HepG2 (cell line): Measurements from ENCODE around the gene ALB. TPM values are rescaled to one million over a fixed set of nuclear protein-coding genes. Genes with fewer than 3 reads are reported as not detected.

Experiments
- ADNP ChIP-seq: sonication (generic); formaldehyde crosslinking; IDR thresholded peaks from 2 replicates; pipeline ENCODE4 v1.4.0; 2020; ENCODE audit warnings: missing genetic modification reagents
- DMAP1 ChIP-seq: IDR thresholded peaks from 2 replicates; pipeline ENCODE4 v1.6.1; 2016
- HIVEP1 ChIP-seq: sonication (generic); formaldehyde crosslinking; IDR thresholded peaks from 2 replicates; pipeline ENCODE4 v1.4.0; 2020; ENCODE audit warnings: mild to moderate bottlenecking, missing genetic modification reagents
- HOXA9 ChIP-seq: sonication (generic); formaldehyde crosslinking; IDR thresholded peaks from 2 replicates; pipeline ENCODE4 v1.8.1; 2022; ENCODE audit warnings: missing genetic modification reagents, mild to moderate bottlenecking, moderate library complexity, borderline replicate concordance
- IKZF1 ChIP-seq: fragments of 450-650 bp; IDR thresholded peaks from 2 replicates; pipeline ENCODE4 v1.7.1; 2016
- MBD4 ChIP-seq: IDR thresholded peaks from 2 replicates; pipeline ENCODE4 v1.6.1; 2012; ENCODE audit warnings: low read length, inconsistent platforms, borderline replicate concordance
- MXI1 ChIP-seq: IDR thresholded peaks from 3 replicates; pipeline ENCODE4 v1.6.1; 2012; ENCODE audit warnings: low read depth, low read length, inconsistent platforms, borderline replicate concordance
- PHF5A ChIP-seq: IDR thresholded peaks from one replicate; pipeline ENCODE4 v1.6.1; 2018; ENCODE audit warnings: low read depth, missing genetic modification reagents; ENCODE audit not compliant: unreplicated experiment
- PITX1 ChIP-seq: sonication (generic); formaldehyde crosslinking; IDR thresholded peaks from 2 replicates; pipeline ENCODE4 v1.5.1; 2020; ENCODE audit warnings: mild to moderate bottlenecking, missing genetic modification reagents
- RNF2 ChIP-seq: fragments of 450-650 bp; conservative IDR thresholded peaks from 2 replicates; pipeline ENCODE4 v1.6.1; 2016; ENCODE audit warnings: low read depth
- TMF1 ChIP-seq: sonication (generic); formaldehyde crosslinking; IDR thresholded peaks from 2 replicates; pipeline ENCODE4 v1.8.1; 2022; ENCODE audit warnings: low read depth, missing genetic modification reagents
- ZFP36 ChIP-seq: fragments of 150-350 bp; IDR thresholded peaks from 2 replicates; pipeline ENCODE4 v1.6.1; 2018; ENCODE audit warnings: borderline replicate concordance, low read length, low read depth; ENCODE audit not compliant: partially characterized antibody
- ZMYM4 ChIP-seq: sonication (generic); formaldehyde crosslinking; IDR thresholded peaks from 2 replicates; pipeline ENCODE4 v1.8.1; 2023; ENCODE audit warnings: mild to moderate bottlenecking, missing genetic modification reagents
- ZNF17 ChIP-seq: sonication (generic); formaldehyde crosslinking; IDR thresholded peaks from 2 replicates; pipeline ENCODE4 v1.5.0; 2020; ENCODE audit warnings: mild to moderate bottlenecking, missing genetic modification reagents
- ZNF253 ChIP-seq: sonication (generic); formaldehyde crosslinking; IDR thresholded peaks from 2 replicates; pipeline ENCODE4 v1.8.0; 2022; ENCODE audit warnings: mild to moderate bottlenecking, missing genetic modification reagents, borderline replicate concordance
- ZNF333 ChIP-seq: sonication (generic); formaldehyde crosslinking; IDR thresholded peaks from 2 replicates; pipeline ENCODE4 v1.4.0; 2020; ENCODE audit warnings: mild to moderate bottlenecking, missing genetic modification reagents, borderline replicate concordance
- ZNF556 ChIP-seq: sonication (generic); formaldehyde crosslinking; IDR thresholded peaks from 2 replicates; pipeline ENCODE4 v1.4.0; 2020; ENCODE audit warnings: mild to moderate bottlenecking, missing genetic modification reagents, borderline replicate concordance
- ZNF570 ChIP-seq: sonication (generic); formaldehyde crosslinking; IDR thresholded peaks from 2 replicates; pipeline ENCODE4 v1.4.0; 2020; ENCODE audit warnings: mild to moderate bottlenecking, missing genetic modification reagents, borderline replicate concordance
- polyA plus RNA-seq, 8 experiments: library from polyadenylated mRNA; depleted of rRNA in 3 of 8; stranded (reverse) in 7 of 8; unstranded in 1 of 8; fragments of >200 nt; fragmentation: Illumina TruSeq in 4 of 8; extraction: Trizol in 4 of 8; gene quantifications; 2 replicates each; pipeline versions ENCODE4 v1.2.1 to v1.2.3, GENCODE V29; 2011 to 2016; ENCODE audit warnings: low read depth in 4 of 8, missing spikeins in 1 of 8, mixed read lengths in 1 of 8; ENCODE audit not compliant: insufficient read depth in 1 of 8
- total RNA-seq, 5 experiments: library from RNA; depleted of rRNA; stranded (reverse); fragments of >200 nt; fragmentation: Illumina TruSeq; extraction: Trizol; gene quantifications; 2 replicates each; pipeline ENCODE4 v1.2.3, GENCODE V29; 2016; ENCODE audit warnings: low read depth in 1 of 5
- TF ChIP-seq, protein P1 (sequence below): sonication (generic); formaldehyde crosslinking; IDR thresholded peaks from 2 replicates; pipeline ENCODE4 v1.8.0; 2022; ENCODE audit warnings: missing genetic modification reagents, mild to moderate bottlenecking, borderline replicate concordance
- TF ChIP-seq, protein P2 (sequence below): sonication (generic); formaldehyde crosslinking; IDR thresholded peaks from 2 replicates; pipeline ENCODE4 v1.4.0; 2020; ENCODE audit warnings: mild to moderate bottlenecking, missing genetic modification reagents, borderline replicate concordance
- TF ChIP-seq, protein P3 (sequence below): sonication (generic); formaldehyde crosslinking; IDR thresholded peaks from 2 replicates; pipeline ENCODE4 v1.4.0; 2020; ENCODE audit warnings: missing genetic modification reagents, borderline replicate concordance
- TF ChIP-seq, protein P4 (sequence below): sonication (generic); formaldehyde crosslinking; IDR thresholded peaks from 2 replicates; pipeline ENCODE4 v1.5.1; 2020; ENCODE audit warnings: missing genetic modification reagents, mild to moderate bottlenecking, borderline replicate concordance
- TF ChIP-seq, protein P5 (sequence below): IDR thresholded peaks from 2 replicates; pipeline ENCODE4 v1.6.1; 2016

ALB gene
- total and polyA plus RNA-seq, 2 of the 13 experiments (the other 11 are each of a cell fraction or from before 2014, with no cell fraction given): 22,259 to 22,625 TPM

DNA sequence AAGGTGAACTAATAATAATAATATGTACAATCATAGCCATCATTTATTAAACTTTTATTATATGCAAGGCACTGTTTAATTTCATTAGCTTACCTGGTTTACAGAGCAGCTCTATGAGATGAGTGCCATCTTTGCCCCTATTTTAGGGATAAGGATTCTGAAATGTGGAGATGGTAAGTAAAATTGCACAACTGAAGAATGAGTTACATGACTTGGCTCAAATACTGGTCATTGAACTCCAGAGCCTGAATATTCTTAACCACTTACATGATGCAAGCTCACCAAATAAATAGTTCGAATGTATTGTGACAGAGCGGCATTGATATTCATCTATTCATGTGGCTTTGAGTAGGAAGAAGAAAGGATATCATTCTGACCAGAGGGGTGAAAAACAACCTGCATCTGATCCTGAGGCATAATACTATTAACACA lies 11.7 kb downstream of the ALB start (continued):
- TF ChIP-seq MBD4 (peak; percentile 81; the same call in 1 of the 2 replicates), ADNP (CRISPR knock-in tag) (no peak), PHF5A (no peak), ZNF253 (CRISPR knock-in tag) (no peak), TMF1 (CRISPR knock-in tag) (no peak; the same call in 1 of the 2 replicates), ZNF556 (CRISPR knock-in tag) (no peak), PITX1 (CRISPR knock-in tag) (no peak), ZMYM4 (CRISPR knock-in tag) (no peak; the same call in 1 of the 2 replicates), ZNF570 (no peak), MXI1 (no peak), HIVEP1 (CRISPR knock-in tag) (no peak), ZNF333 (no peak), RNF2 (no peak), ZFP36 (no peak), DMAP1 (no peak), ZNF17 (no peak), IKZF1 (no peak), HOXA9 (no peak)
- TF ChIP-seq, protein P1, sequence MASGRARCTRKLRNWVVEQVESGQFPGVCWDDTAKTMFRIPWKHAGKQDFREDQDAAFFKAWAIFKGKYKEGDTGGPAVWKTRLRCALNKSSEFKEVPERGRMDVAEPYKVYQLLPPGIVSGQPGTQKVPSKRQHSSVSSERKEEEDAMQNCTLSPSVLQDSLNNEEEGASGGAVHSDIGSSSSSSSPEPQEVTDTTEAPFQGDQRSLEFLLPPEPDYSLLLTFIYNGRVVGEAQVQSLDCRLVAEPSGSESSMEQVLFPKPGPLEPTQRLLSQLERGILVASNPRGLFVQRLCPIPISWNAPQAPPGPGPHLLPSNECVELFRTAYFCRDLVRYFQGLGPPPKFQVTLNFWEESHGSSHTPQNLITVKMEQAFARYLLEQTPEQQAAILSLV (CRISPR knock-in tag): no peak
- TF ChIP-seq, protein P2, sequence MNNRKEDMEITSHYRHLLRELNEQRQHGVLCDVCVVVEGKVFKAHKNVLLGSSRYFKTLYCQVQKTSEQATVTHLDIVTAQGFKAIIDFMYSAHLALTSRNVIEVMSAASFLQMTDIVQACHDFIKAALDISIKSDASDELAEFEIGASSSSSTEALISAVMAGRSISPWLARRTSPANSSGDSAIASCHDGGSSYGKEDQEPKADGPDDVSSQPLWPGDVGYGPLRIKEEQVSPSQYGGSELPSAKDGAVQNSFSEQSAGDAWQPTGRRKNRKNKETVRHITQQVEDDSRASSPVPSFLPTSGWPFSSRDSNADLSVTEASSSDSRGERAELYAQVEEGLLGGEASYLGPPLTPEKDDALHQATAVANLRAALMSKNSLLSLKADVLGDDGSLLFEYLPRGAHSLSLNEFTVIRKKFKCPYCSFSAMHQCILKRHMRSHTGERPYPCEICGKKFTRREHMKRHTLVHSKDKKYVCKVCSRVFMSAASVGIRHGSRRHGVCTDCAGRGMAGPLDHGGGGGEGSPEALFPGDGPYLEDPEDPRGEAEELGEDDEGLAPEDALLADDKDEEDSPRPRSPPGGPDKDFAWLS (CRISPR knock-in tag): no peak
- TF ChIP-seq, protein P3, sequence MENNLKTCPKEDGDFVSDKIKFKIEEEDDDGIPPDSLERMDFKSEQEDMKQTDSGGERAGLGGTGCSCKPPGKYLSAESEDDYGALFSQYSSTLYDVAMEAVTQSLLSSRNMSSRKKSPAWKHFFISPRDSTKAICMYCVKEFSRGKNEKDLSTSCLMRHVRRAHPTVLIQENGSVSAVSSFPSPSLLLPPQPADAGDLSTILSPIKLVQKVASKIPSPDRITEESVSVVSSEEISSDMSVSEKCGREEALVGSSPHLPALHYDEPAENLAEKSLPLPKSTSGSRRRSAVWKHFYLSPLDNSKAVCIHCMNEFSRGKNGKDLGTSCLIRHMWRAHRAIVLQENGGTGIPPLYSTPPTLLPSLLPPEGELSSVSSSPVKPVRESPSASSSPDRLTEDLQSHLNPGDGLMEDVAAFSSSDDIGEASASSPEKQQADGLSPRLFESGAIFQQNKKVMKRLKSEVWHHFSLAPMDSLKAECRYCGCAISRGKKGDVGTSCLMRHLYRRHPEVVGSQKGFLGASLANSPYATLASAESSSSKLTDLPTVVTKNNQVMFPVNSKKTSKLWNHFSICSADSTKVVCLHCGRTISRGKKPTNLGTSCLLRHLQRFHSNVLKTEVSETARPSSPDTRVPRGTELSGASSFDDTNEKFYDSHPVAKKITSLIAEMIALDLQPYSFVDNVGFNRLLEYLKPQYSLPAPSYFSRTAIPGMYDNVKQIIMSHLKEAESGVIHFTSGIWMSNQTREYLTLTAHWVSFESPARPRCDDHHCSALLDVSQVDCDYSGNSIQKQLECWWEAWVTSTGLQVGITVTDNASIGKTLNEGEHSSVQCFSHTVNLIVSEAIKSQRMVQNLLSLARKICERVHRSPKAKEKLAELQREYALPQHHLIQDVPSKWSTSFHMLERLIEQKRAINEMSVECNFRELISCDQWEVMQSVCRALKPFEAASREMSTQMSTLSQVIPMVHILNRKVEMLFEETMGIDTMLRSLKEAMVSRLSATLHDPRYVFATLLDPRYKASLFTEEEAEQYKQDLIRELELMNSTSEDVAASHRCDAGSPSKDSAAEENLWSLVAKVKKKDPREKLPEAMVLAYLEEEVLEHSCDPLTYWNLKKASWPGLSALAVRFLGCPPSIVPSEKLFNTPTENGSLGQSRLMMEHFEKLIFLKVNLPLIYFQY (CRISPR knock-in tag): no peak
- TF ChIP-seq, protein P4, sequence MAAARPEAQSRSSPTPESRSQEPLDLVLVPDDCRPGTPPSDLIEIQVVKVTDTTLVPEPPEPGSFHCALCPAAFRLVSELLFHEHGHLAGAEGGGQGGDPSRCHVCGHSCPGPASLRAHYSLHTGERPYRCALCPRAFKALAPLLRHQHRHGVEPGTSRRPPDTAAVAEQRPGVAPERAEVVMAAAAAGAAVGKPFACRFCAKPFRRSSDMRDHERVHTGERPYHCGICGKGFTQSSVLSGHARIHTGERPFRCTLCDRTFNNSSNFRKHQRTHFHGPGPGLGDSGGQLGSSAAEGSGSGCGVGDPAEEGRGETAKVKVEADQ (CRISPR knock-in tag): no peak
- TF ChIP-seq, protein P5, sequence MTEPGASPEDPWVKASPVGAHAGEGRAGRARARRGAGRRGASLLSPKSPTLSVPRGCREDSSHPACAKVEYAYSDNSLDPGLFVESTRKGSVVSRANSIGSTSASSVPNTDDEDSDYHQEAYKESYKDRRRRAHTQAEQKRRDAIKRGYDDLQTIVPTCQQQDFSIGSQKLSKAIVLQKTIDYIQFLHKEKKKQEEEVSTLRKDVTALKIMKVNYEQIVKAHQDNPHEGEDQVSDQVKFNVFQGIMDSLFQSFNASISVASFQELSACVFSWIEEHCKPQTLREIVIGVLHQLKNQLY: no peak
